Naive B cell (primary cell): ENCODE data around the gene TBC1D22A. TPM values are rescaled to one million over a fixed set of nuclear protein-coding genes. Genes with fewer than 3 reads are reported as not detected.

Source experiments
- ATAC-seq, 2 donors: fragments of 150-1000 bp; cut with Tn5 transposase; 2 replicates each; pipeline ENCODE4 v1.10.0; 2021; ENCODE audit warnings: low read depth in 2 of 2, mild to moderate bottlenecking in 2 of 2, moderate library complexity in 2 of 2
- DNase-seq: peaks from one replicate; pipeline ENCODE4 v3.0.0; 2022
- H3K27ac Mint-ChIP-seq, 6 donors: one replicate each; pipeline ENCODE4 v1.8.0; 2020 to 2022; ENCODE audit warnings: mild to moderate bottlenecking in 6 of 6, mixed read lengths in 6 of 6, moderate library complexity in 5 of 6, inconsistent platforms in 2 of 6
- H3K27me3 Mint-ChIP-seq, 3 donors: one replicate each; pipeline ENCODE4 v1.8.0; 2021 to 2022; ENCODE audit warnings: mixed read lengths in 3 of 3, mild to moderate bottlenecking in 1 of 3
- H3K36me3 Mint-ChIP-seq, 2 donors: one replicate each; pipeline ENCODE4 v1.8.0; 2020 to 2022; ENCODE audit warnings: mixed read lengths in 2 of 2, inconsistent platforms in 1 of 2, mild to moderate bottlenecking in 1 of 2
- H3K4me1 Mint-ChIP-seq, 3 donors: one replicate each; pipeline ENCODE4 v1.8.0; 2020 to 2022; ENCODE audit warnings: mixed read lengths in 3 of 3, inconsistent platforms in 1 of 3, mild to moderate bottlenecking in 1 of 3, moderate library complexity in 1 of 3
- H3K4me3 Mint-ChIP-seq, 8 donors: one replicate each; pipeline ENCODE4 v1.8.0; 2020 to 2022; ENCODE audit warnings: mild to moderate bottlenecking in 8 of 8, mixed read lengths in 8 of 8, moderate library complexity in 8 of 8, inconsistent platforms in 2 of 8
- H3K9me3 Mint-ChIP-seq, 7 donors: one replicate each; pipeline ENCODE4 v1.8.0; 2020 to 2022; ENCODE audit warnings: mixed read lengths in 7 of 7, mild to moderate bottlenecking in 5 of 7, inconsistent platforms in 2 of 7, moderate library complexity in 1 of 7
- polyA plus RNA-seq, 6 donors: library from polyadenylated mRNA; unstranded; fragments of 300-500 nt; fragmentation: Illumina TruSeq; gene quantifications; one replicate each; pipeline ENCODE4 v1.2.3, GENCODE V29; 2021; ENCODE audit warnings: low read depth in 6 of 6

Gene TBC1D22A
- polyA plus RNA-seq, 6 donors from 2014 or later: 47.2 to 74.5 (median 62.6) TPM

GRCh38 chr22:46827136-46827780 lies 64.8 kb downstream of the TBC1D22A start:
- Mint-ChIP-seq H3K27me3 (no peaks in the 10 kb centered on the region), H3K9me3 (peaks cover 0 to 2% (median 0%) of the 10 kb centered on the region in 7 donors), H3K36me3 (peaks cover 6 to 48% of the 10 kb centered on the region in 2 donors), H3K4me1 (peaks cover 62 to 65% (median 62%) of the 10 kb centered on the region in 3 donors), H3K27ac (no peak overlapping the region), H3K4me3 (no peak overlapping the region)
- DNase-seq: no peak
- ATAC-seq: no peak

DNA sequence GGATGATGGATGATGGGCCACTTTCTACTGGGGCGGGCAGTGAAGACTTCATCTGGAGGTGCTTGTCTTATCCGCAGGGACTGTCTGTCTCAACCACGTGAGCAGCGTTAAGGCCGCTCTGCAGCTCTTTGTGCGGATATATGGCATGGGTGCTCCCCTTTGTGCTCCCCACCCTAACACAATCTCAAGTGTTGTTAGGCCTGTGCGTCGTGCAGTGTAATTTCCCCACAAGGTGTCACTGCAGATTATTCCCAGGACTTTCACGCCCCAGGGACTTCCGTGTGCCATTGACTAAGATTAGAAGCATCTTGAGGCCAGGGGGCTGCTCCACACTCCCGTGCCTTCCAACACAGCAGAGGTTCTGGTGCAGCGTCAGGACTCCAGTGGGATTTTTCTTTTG lies 65.3 kb downstream of the TBC1D22A start:
- DNase-seq (no peak), ATAC-seq (no peak)
- no peak overlapping the region for H3K4me3 Mint-ChIP-seq
- H3K4me1 Mint-ChIP-seq: peaks cover 58 to 60% (median 58%) of the 10 kb centered on the region in 3 donors
- peaks cover 0 to 2% (median 0%) of the 10 kb centered on the region in 7 donors for H3K9me3 Mint-ChIP-seq
- peaks cover 6 to 44% of the 10 kb centered on the region in 2 donors for H3K36me3 Mint-ChIP-seq
- peak overlapping the region in 2 of 6 donors; percentile 11 to 39 for H3K27ac Mint-ChIP-seq
- H3K27me3 Mint-ChIP-seq: no peaks in the 10 kb centered on the region

GRCh38 chr22:46828323-46828900 lies 66.0 kb downstream of the TBC1D22A start:
- Mint-ChIP-seq H3K27ac (peak overlapping the region in 1 of 6 donors; percentile 39), H3K4me3 (no peak overlapping the region), H3K9me3 (peaks cover 0 to 3% (median 0%) of the 10 kb centered on the region in 7 donors), H3K4me1 (peaks cover 58 to 59% (median 59%) of the 10 kb centered on the region in 3 donors), H3K27me3 (no peaks in the 10 kb centered on the region), H3K36me3 (peaks cover 10 to 48% of the 10 kb centered on the region in 2 donors)
- ATAC-seq: no peak
- no peak for DNase-seq

GRCh38 chr22:46829117-46829891 lies 66.9 kb downstream of the TBC1D22A start:
- Mint-ChIP-seq H3K9me3 (peaks cover 0 to 10% (median 4%) of the 10 kb centered on the region in 7 donors), H3K4me1 (peaks cover 52 to 57% (median 54%) of the 10 kb centered on the region in 3 donors)
- no peak for DNase-seq

DNA sequence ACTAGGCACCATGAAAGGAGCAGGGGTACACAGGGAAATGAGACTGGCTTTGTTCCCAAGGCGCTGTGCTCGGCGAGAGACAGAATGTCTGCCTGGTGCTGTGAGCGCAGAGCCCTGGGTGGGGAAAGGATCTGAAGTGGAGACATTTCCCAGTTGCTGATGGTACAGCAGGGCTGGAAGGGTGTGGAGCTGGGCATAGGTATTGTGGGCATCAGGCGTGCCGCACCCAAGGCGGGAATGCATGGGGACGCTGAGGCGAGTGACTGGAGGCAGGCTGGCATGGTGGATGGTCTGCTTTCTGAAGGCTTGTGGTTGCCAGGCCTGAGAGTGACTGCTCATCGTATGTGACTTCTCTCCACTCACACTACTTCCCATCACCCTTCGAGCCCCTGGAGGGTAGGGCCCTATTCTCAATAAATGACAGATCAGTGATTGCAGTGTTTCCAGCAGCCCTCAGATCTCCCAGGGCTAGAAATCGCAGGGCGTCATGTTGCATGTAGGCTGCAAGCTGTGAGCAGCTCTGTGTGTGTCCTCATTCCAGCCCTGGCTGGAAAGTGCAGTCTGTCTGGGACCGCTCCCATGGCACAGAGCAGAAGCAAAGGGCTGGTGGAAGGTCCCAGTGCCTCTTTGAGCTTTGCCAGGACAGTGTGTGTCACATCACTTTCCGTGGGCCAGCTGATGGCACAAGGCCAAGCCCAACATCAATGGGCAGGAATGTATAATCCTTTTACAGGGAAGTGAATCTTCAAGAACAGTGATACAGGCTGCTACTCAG lies 67.7 kb downstream of the TBC1D22A start:
- DNase-seq: no peak
- H3K27ac Mint-ChIP-seq: peak overlapping the region in 1 of 6 donors; percentile 9
- H3K4me1 Mint-ChIP-seq: peaks cover 51 to 52% (median 51%) of the 10 kb centered on the region in 3 donors
- no peak overlapping the region for H3K4me3 Mint-ChIP-seq
- H3K9me3 Mint-ChIP-seq: peaks cover 3 to 19% (median 10%) of the 10 kb centered on the region in 7 donors
- no peaks in the 10 kb centered on the region for H3K27me3 Mint-ChIP-seq
- peaks cover 23 to 48% of the 10 kb centered on the region in 2 donors for H3K36me3 Mint-ChIP-seq
- no peak for ATAC-seq

More at GRCh38 chr22:46829117-46829891, 66.9 kb downstream of the TBC1D22A start:
- Mint-ChIP-seq H3K27me3 (no peaks in the 10 kb centered on the region), H3K27ac (no peak overlapping the region), H3K36me3 (peaks cover 17 to 48% of the 10 kb centered on the region in 2 donors), H3K4me3 (peak overlapping the region in 1 of 8 donors; percentile 30)
- ATAC-seq: no peak

GRCh38 chr22:46830841-46831240 lies 68.4 kb downstream of the TBC1D22A start:
- no peak for DNase-seq
- peak overlapping the region in 1 of 6 donors; percentile 53 for H3K27ac Mint-ChIP-seq
- peak overlapping the region in 1 of 8 donors; percentile 51 for H3K4me3 Mint-ChIP-seq
- H3K9me3 Mint-ChIP-seq: peaks cover 8 to 26% (median 16%) of the 10 kb centered on the region in 7 donors
- peaks cover 29 to 55% of the 10 kb centered on the region in 2 donors for H3K36me3 Mint-ChIP-seq
- no peak for ATAC-seq
- H3K27me3 Mint-ChIP-seq: no peaks in the 10 kb centered on the region
- peaks cover 53 to 56% (median 56%) of the 10 kb centered on the region in 3 donors for H3K4me1 Mint-ChIP-seq

DNA sequence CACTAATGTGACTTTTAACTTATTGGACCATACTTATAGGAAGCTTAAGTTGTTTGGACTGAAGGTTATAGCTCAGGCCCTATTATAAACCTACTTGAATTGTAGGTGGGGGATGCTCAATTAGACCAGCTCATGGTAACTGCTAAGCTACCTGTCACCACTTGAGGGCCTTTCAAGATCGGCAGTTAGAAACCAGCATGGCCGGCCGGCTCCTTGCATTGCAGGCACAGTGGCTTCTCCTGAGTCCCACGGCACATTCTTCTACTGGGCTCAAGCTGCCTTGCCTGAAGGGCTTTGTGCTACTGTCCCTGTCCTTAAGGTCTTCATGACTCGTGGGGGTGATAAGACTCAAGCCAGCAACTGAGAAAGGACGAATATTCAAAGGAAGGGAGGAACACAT lies 70.8 kb downstream of the TBC1D22A start:
- ATAC-seq (no peak), DNase-seq (no peak)
- Mint-ChIP-seq H3K36me3 (peaks cover 42 to 68% of the 10 kb centered on the region in 2 donors), H3K4me3 (peak overlapping the region in 1 of 8 donors; percentile 59), H3K27me3 (no peaks in the 10 kb centered on the region), H3K4me1 (peaks cover 40 to 64% (median 56%) of the 10 kb centered on the region in 3 donors), H3K27ac (peak overlapping the region in 2 of 6 donors; percentile 7 to 27), H3K9me3 (peaks cover 8 to 32% (median 19%) of the 10 kb centered on the region in 7 donors)

DNA sequence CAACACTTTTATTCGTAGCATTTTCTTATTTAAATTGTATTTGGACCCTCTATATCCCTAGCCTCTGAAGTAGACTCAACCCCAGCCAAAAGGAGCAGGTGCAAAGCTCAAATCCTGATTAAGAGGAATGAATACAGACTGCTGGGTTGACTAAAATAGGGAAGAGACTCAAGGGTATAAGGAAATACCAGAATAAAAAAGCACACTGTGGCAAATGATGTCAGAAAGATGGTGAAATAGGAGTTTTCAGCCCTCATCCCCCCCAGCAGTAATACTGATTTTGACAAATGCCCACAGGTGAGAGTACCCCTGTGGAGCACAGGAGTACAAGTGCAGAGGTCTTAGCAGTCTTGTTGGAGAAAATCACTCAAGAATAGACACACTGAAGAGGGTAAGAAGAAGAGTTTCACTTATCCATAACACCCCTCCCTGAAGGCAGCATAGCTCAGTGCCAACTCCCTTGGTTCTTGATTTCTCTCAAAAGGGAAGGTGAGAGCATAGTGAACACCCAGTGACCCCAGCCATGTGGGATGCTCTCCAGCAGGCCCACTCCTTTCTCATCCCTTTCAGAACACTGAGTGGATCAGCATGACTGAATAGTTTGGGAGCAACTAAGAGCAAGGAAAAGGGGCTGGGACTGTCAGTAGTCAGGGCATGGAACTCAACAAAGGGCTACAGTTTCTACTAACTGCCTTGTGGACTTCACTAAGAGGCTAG lies 71.7 kb downstream of the TBC1D22A start:
- peaks cover 8 to 32% (median 19%) of the 10 kb centered on the region in 7 donors for H3K9me3 Mint-ChIP-seq
- H3K27me3 Mint-ChIP-seq: no peaks in the 10 kb centered on the region
- no peak for ATAC-seq
- peaks cover 36 to 55% (median 50%) of the 10 kb centered on the region in 3 donors for H3K4me1 Mint-ChIP-seq
- H3K36me3 Mint-ChIP-seq: peaks cover 42 to 59% of the 10 kb centered on the region in 2 donors
- no peak for DNase-seq
- no peak overlapping the region for H3K4me3 Mint-ChIP-seq
- no peak overlapping the region for H3K27ac Mint-ChIP-seq

DNA sequence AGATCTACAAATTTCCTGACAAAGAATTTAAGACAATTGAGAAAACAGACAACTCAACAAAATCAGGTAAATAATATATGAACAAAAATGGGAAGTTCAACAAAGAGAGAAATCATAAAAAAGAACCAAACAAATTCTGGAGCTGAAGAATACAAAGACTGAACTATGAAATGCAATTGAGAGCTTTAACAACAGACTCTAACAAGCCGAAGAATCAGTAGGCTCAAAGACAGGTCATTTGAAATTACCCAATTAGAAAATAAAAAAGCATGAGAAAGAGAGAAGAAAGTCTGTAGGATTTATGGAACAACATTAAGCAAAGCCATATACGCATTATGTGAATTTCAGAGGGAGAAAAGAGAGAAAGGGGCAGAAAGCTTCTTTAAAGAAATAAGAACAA lies 72.8 kb downstream of the TBC1D22A start:
- peaks cover 42 to 52% of the 10 kb centered on the region in 2 donors for H3K36me3 Mint-ChIP-seq
- ATAC-seq: no peak
- no peak overlapping the region for H3K27ac Mint-ChIP-seq
- no peak for DNase-seq
- peaks cover 8 to 32% (median 19%) of the 10 kb centered on the region in 7 donors for H3K9me3 Mint-ChIP-seq
- no peak overlapping the region for H3K4me3 Mint-ChIP-seq
- H3K4me1 Mint-ChIP-seq: peaks cover 35 to 45% (median 39%) of the 10 kb centered on the region in 3 donors
- H3K27me3 Mint-ChIP-seq: no peaks in the 10 kb centered on the region

GRCh38 chr22:46835693-46836092 lies 73.2 kb downstream of the TBC1D22A start:
- peaks cover 8 to 32% (median 19%) of the 10 kb centered on the region in 7 donors for H3K9me3 Mint-ChIP-seq
- peaks cover 41 to 50% of the 10 kb centered on the region in 2 donors for H3K36me3 Mint-ChIP-seq
- DNase-seq (no peak), ATAC-seq (no peak)
- H3K27me3 Mint-ChIP-seq: no peaks in the 10 kb centered on the region
- no peak overlapping the region for H3K27ac Mint-ChIP-seq
- peaks cover 31 to 42% (median 36%) of the 10 kb centered on the region in 3 donors for H3K4me1 Mint-ChIP-seq
- no peak overlapping the region for H3K4me3 Mint-ChIP-seq

- H3K4me3 Mint-ChIP-seq: no peak overlapping the region
- H3K36me3 Mint-ChIP-seq: peaks cover 6 to 20% of the 10 kb centered on the region in 2 donors
- ATAC-seq (no peak), DNase-seq (no peak)
- peaks cover 0 to 5% (median 0%) of the 10 kb centered on the region in 7 donors for H3K9me3 Mint-ChIP-seq
- no peak overlapping the region for H3K27ac Mint-ChIP-seq
- H3K4me1 Mint-ChIP-seq: peaks cover 40 to 49% (median 47%) of the 10 kb centered on the region in 3 donors
- no peaks in the 10 kb centered on the region for H3K27me3 Mint-ChIP-seq
Observed at GRCh38 chr22:46841522-46841921, 79.1 kb downstream of the TBC1D22A start.

DNA sequence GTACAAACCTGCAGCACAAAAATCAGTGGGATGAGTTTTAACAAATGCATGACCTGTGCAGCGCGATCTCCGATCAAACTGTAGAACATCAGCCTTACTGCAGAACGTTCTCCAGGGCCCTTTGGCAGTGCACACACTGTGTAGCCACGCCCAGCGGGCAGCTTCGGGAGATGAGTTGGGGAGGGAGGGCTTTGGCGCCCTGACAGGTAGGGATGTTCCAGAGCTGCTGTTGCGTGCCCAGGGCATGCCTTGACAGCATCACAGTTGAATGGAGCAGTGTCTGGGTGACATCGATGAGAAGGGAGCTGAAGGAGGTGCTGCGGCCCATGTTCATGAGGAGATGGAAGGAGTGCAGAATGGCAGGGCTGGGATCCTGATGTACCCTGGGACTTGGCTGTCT lies 80.2 kb downstream of the TBC1D22A start:
- DNase-seq (no peak), ATAC-seq (no peak)
- Mint-ChIP-seq H3K36me3 (peaks cover under 1 to 12% of the 10 kb centered on the region in 2 donors), H3K27me3 (no peaks in the 10 kb centered on the region), H3K4me1 (peaks cover 42 to 49% (median 46%) of the 10 kb centered on the region in 3 donors), H3K9me3 (no peaks in the 10 kb centered on the region), H3K4me3 (no peak overlapping the region), H3K27ac (peak overlapping the region in 1 of 6 donors; percentile 75)
